AG09319 (cell line): Measurements from ENCODE around the gene CRIM1.

ENCODE experiments used
- DNase-seq: peaks from one replicate; pipeline ENCODE4 v3.0.0-alpha.2; 2010; ENCODE audit warnings: low read depth; ENCODE audit errors: extremely low read depth
- TF ChIP-seq, protein P1 (sequence below): IDR thresholded peaks from 2 replicates; pipeline ENCODE4 v1.5.1; 2011; ENCODE audit warnings: low read depth, mild to moderate bottlenecking, inconsistent platforms, low read length, moderate library complexity

Gene CRIM1

GRCh38 chr2:36367895-36368353 is 12.3 kb downstream of the CRIM1 start:
- DNase-seq, result no peak
- TF ChIP-seq, protein P1, sequence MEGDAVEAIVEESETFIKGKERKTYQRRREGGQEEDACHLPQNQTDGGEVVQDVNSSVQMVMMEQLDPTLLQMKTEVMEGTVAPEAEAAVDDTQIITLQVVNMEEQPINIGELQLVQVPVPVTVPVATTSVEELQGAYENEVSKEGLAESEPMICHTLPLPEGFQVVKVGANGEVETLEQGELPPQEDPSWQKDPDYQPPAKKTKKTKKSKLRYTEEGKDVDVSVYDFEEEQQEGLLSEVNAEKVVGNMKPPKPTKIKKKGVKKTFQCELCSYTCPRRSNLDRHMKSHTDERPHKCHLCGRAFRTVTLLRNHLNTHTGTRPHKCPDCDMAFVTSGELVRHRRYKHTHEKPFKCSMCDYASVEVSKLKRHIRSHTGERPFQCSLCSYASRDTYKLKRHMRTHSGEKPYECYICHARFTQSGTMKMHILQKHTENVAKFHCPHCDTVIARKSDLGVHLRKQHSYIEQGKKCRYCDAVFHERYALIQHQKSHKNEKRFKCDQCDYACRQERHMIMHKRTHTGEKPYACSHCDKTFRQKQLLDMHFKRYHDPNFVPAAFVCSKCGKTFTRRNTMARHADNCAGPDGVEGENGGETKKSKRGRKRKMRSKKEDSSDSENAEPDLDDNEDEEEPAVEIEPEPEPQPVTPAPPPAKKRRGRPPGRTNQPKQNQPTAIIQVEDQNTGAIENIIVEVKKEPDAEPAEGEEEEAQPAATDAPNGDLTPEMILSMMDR, result no peak

DNA sequence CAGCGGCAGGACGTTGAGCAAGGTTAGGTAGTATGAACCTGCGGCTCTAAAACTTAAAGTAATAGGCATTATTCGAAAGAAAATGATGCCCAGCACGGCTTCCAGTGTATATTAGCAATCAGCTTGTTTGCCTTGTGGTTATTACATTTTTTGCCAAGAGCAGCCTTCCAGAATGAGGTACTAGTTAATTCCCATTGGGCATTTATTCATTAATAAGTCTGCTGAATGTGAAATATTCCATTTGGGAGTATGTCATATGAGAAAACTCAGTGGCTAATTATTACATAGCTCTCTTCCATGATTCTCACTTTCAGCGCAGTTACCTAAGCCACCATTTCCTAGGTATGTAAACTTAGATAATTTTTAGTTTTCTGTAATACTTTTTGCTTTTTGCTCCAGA is 12.9 kb downstream of the CRIM1 start:
- DNase-seq, result no peak
- TF ChIP-seq, protein P1, result no peak

GRCh38 chr2:36369163-36369562 is 13.6 kb downstream of the CRIM1 start:
- no peak for DNase-seq
- TF ChIP-seq, protein P1, result no peak

GRCh38 chr2:36369716-36370115 is 14.1 kb downstream of the CRIM1 start:
- TF ChIP-seq, protein P1, result no peak
- no peak for DNase-seq

- no peak for DNase-seq
- TF ChIP-seq, protein P1, result no peak
Measured at GRCh38 chr2:36370281-36370680, 14.7 kb downstream of the CRIM1 start.

DNA sequence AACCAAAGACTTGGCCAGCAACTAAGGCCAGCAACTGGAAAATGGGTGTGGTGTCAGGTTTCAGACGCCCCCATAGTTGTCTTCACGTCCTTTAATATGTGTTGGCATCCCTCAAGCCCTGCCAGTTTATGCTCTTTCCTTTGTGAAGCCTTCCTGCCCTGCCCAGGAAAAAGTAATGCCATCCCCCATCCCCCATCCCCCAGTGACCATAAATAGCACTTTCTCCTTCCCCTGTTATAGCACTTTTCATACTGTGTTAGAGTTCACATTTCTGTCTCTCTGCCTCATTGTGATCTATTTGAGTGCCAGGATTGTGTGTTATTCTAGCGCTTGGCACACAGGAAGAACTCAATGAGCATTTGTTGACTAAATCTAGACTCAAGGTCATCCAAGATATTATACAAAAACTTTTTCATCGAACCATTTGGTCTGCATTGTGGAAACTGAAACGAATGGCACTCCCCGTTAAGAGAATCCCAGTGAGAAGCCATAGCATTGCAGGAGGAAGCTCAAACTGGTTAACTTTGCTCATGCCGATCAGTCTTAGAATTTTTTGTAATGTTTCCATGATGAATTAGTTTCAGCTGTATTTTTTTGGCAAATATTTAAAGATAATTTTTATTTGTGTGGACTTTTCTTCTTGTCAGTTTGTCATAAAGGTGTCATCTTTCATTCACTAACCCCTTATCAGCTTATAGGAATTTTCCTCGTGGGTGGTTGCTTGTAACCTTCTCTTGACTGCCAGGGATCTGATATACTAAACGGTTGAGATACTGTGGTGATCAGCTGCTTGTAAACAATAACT is 15.7 kb downstream of the CRIM1 start:
- TF ChIP-seq, protein P1, result no peak
- no peak for DNase-seq

GRCh38 chr2:36371928-36372391 is 16.4 kb downstream of the CRIM1 start:
- peak; percentile 73 for DNase-seq
- TF ChIP-seq, protein P1, result no peak
